CD4-positive, alpha-beta T cell treated with Interferon gamma for 1 hour (primary cell): ENCODE measurements around the gene KCNQ1.

Source experiments
- DNase-seq: peaks from one replicate; pipeline ENCODE4 v3.0.0-alpha.2; 2020

Gene KCNQ1

GRCh38 chr11:2674658-2675131 lies 229.9 kb downstream of the KCNQ1 start:
- no peak for DNase-seq

- DNase-seq: no peak
Measured at GRCh38 chr11:2675540-2675939, 230.7 kb downstream of the KCNQ1 start.

- DNase-seq: no peak
Measured at GRCh38 chr11:2677127-2677526, 232.3 kb downstream of the KCNQ1 start.

- DNase-seq: no peak
Measured at GRCh38 chr11:2678396-2678795, 233.6 kb downstream of the KCNQ1 start.

GRCh38 chr11:2679011-2679676 lies 234.3 kb downstream of the KCNQ1 start:
- no peak for DNase-seq

GRCh38 chr11:2681408-2682145 lies 236.8 kb downstream of the KCNQ1 start:
- DNase-seq: no peak

- DNase-seq: no peak
Measured at GRCh38 chr11:2683806-2684205, 239.0 kb downstream of the KCNQ1 start.

- DNase-seq: no peak
Measured at GRCh38 chr11:2684581-2684980, 239.8 kb downstream of the KCNQ1 start.

- DNase-seq: no peak
Measured at GRCh38 chr11:2685051-2685450, 240.2 kb downstream of the KCNQ1 start.

- DNase-seq: no peak
Measured at GRCh38 chr11:2685566-2686359, 241.0 kb downstream of the KCNQ1 start.

GRCh38 chr11:2686360-2687222 lies 241.8 kb downstream of the KCNQ1 start:
- no peak for DNase-seq

GRCh38 chr11:2687223-2687530 lies 242.4 kb downstream of the KCNQ1 start:
- no peak for DNase-seq

GRCh38 chr11:2687782-2688191 lies 243.0 kb downstream of the KCNQ1 start:
- no peak for DNase-seq

GRCh38 chr11:2688381-2689231 lies 243.8 kb downstream of the KCNQ1 start:
- no peak for DNase-seq

GRCh38 chr11:2689651-2690575 lies 245.1 kb downstream of the KCNQ1 start:
- DNase-seq: no peak

- no peak for DNase-seq
Measured at GRCh38 chr11:2690596-2691354, 246.0 kb downstream of the KCNQ1 start.

- DNase-seq: no peak
Measured at GRCh38 chr11:2691355-2691761, 246.6 kb downstream of the KCNQ1 start.

GRCh38 chr11:2691991-2692875 lies 247.4 kb downstream of the KCNQ1 start:
- DNase-seq: no peak
